AG09319 (cell line): ENCODE results near the gene KRT36.

Experiments
- DNase-seq: peaks from one replicate; pipeline ENCODE4 v3.0.0-alpha.2; 2010; ENCODE audit warnings: low read depth; ENCODE audit errors: extremely low read depth
- TF ChIP-seq, protein P1 (sequence below): IDR thresholded peaks from 2 replicates; pipeline ENCODE4 v1.5.1; 2011; ENCODE audit warnings: low read depth, mild to moderate bottlenecking, inconsistent platforms, low read length, moderate library complexity

Gene KRT36

DNA sequence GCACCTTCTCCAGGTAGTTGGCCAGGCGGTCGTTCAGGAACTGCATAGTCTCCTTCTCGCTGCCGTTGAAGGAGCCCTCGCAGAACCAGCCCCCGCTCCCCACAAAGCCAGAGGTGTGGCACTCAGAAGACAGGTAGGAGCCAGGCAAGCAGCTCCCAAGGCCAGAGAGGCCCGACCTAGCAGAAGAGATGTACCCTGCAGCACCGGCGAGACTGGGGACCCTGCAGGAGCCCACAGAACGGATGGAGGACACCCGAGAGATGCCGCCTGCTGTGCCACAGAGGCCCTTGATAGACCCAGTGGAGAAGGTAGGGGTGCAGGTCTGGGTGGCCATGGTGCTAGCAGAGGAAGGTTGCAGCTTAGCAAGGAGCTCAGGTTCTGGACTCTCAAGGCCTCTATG lies at the start of gene KRT36:
KRT36 (minus strand) TSS at position 380 of the 400 bp plus-strand sequence; CDS start at position 334, 46 bp downstream.
- no peak for DNase-seq
- TF ChIP-seq, protein P1, sequence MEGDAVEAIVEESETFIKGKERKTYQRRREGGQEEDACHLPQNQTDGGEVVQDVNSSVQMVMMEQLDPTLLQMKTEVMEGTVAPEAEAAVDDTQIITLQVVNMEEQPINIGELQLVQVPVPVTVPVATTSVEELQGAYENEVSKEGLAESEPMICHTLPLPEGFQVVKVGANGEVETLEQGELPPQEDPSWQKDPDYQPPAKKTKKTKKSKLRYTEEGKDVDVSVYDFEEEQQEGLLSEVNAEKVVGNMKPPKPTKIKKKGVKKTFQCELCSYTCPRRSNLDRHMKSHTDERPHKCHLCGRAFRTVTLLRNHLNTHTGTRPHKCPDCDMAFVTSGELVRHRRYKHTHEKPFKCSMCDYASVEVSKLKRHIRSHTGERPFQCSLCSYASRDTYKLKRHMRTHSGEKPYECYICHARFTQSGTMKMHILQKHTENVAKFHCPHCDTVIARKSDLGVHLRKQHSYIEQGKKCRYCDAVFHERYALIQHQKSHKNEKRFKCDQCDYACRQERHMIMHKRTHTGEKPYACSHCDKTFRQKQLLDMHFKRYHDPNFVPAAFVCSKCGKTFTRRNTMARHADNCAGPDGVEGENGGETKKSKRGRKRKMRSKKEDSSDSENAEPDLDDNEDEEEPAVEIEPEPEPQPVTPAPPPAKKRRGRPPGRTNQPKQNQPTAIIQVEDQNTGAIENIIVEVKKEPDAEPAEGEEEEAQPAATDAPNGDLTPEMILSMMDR, result no peak

DNA sequence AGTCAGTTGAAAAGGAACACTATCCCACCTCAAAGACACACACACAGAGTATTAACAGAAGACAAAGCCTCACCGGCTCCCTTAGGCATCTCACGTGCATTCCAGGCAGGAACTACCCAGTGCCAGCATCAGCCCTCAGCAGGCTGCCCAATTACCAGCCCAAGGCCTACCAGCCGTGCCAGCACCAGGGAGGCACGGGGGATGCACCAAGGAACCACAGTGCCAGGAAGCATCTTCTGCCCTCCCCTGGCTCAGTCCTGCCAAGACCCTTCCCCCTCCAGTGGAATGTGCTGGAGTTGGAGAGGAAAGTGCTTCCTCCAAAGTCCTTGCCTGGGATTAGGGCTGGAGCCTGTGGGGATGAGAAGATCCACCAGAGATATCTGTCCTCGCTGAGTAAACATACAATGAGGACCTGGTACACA lies 49.4 kb upstream of the KRT36 start:
- TF ChIP-seq, protein P1, result no peak
- no peak for DNase-seq

DNA sequence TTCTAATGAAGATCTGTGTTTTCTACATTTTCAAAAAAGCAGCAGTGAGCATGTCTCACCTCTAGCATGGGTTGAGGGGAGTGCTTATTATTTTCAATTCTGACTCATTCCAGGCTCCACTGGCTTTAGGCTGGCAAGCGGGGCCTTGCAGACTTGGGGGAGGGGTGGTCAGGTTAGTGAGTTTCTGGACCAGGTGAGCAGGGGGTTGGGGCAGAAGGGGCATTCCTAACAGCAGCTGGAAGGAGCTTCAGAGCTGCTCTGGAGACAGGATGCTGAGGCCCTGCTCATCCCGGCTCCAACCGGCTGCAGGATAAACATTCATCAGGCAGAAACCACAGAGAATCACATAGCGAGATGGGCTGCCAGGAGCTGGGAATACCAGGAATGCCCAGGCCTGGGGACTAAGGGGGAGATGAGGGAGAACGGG lies 48.9 kb upstream of the KRT36 start:
- DNase-seq, result no peak

DNA sequence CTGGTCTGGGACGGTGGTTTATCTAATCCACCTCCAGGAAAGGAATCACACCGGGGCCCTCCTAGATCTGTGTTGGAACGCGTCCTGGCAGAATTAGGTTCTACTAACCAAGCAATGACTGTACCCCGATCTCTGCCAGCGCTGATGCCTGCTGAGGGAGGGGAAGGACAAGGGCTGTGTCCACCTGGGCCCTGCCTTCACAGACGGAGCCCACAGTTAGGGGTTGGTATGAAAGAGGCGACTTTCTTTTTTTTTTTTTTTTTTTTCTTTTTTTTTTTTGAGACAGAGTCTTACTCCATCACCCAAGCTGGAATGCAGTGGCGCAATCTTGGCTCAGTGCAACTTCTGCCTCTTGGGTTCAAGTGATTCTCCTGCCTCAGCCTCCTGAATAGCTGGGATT lies 48.3 kb upstream of the KRT36 start:
- TF ChIP-seq, protein P1, result no peak
- DNase-seq, result no peak

More for the DNA sequence above, 48.9 kb upstream of the KRT36 start:
- TF ChIP-seq, protein P1, result no peak

DNA sequence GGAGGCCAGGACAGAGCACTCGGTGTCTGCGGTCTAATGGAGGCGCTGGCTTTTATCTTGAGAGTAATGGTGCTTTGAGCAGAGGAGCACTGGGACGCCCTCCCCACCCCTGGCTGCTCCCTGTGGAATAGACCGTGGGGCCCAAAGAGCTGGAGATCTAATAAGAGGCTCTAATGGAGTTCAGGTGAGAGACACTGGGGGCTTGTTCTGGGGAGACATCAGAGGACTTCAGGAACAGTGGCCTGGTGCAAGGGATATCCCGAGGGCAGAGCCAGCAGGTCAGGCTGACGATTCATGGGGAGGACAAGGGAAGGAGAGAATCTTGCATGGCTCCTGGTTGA lies 47.9 kb upstream of the KRT36 start:
- TF ChIP-seq, protein P1, result no peak
- no peak for DNase-seq

DNA sequence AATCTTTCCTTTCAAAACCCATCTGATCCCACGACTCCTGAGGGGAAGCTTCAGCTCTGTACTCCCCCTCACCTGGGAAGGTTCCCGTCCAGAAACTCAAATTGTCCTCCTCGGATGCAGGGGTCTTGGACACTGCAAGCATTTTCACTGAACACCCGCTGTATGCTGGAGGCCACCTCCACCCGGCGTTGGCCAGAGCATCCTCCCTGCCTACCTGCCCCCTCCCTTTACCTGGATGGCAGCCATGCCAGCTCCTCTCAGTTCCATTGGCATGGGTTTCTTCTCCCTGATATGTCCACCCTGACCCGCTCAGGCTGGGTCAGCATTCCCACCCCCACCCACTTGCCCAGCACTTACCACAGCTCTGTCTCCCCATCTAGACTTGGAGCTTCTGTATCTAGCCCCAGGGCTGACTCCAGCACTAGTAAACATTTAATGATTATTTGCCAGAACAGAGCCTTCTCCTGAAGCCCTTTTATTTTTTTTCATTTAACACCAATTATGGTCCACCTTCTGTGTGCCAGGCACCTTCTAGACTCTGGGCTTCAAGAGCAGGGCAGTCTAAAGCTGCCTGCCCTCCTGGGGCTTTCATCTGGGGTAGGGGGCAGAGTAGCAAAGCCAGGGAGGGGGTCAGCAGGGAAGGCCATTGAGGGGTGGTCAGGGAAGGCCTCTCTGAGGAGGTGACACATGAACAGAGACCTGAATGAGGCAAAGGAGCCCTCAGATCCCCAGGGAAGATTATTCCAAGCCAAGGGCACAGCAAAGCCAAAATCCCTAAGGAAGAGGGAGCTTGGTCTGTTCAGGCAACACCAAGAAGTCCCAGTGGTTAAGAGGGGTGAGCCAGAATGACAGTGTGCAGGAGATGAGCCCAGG lies 47.3 kb upstream of the KRT36 start:
- no peak for DNase-seq
- TF ChIP-seq, protein P1, result no peak

DNA sequence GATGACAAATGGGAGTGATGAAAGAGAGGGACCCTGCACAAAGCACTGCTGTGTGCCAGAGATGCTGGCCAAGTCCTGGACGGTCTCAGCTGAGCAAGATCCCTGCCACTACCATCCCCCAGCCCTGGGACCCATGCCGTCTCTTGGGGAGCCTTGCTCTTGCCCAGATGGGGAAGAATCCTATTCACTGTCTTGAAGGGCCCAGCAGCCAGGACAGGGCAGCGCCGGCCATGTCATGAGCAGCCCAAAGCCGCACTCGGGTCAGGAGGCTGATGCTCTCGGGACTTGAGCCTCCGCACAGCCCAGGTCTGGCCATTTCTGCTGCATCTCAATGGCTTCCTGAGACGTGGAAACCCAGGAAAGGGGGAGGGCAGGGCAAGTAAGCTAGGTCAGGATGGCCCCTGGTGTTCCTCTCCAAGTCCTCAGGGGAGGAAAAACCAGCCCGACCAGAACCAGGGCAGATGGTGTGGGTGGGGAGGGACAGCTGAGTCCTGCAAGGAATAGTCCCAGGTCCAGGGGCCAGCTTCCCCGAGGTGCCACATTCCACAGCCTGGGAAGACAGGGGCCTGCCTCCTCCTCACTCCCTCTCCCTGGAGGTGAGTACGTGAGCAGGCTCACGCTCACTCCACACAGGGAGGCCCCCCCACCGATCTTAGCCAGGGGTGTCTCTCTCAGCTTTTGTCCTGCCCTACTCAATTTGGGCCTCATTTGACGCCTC lies 46.2 kb upstream of the KRT36 start:
- no peak for DNase-seq
- TF ChIP-seq, protein P1, result no peak
